Nephron progenitor cell (in vitro differentiated cells): Measurements from ENCODE around the gene PHETA1.

ENCODE experiments used
- DNase-seq: peaks from one replicate; pipeline ENCODE4 v3.0.0; 2021
- H3K27ac Mint-ChIP-seq: 2 replicates; pipeline ENCODE4 v1.8.0; 2021; ENCODE audit warnings: mild to moderate bottlenecking, moderate library complexity, mixed read lengths
- H3K27me3 Mint-ChIP-seq: 2 replicates; pipeline ENCODE4 v1.8.0; 2021; ENCODE audit warnings: mild to moderate bottlenecking, low read depth, mixed read lengths; ENCODE audit not compliant: poor library complexity
- H3K36me3 Mint-ChIP-seq: 2 replicates; pipeline ENCODE4 v1.8.0; 2021; ENCODE audit warnings: low read depth, mixed read lengths
- H3K4me1 Mint-ChIP-seq: 2 replicates; pipeline ENCODE4 v1.8.0; 2021; ENCODE audit warnings: mixed read lengths
- H3K4me3 Mint-ChIP-seq: 2 replicates; pipeline ENCODE4 v1.8.0; 2021; ENCODE audit warnings: mild to moderate bottlenecking, moderate library complexity, mixed read lengths
- H3K9me3 Mint-ChIP-seq: 2 replicates; pipeline ENCODE4 v1.8.0; 2021; ENCODE audit warnings: mild to moderate bottlenecking, moderate library complexity, mixed read lengths
- TF ChIP-seq, protein P1 (sequence below): fragments of 200-600 bp; sonication (generic); IDR thresholded peaks from 2 replicates; pipeline ENCODE4 v1.5.0; 2021; ENCODE audit warnings: antibody characterized with exemption

Gene PHETA1

DNA sequence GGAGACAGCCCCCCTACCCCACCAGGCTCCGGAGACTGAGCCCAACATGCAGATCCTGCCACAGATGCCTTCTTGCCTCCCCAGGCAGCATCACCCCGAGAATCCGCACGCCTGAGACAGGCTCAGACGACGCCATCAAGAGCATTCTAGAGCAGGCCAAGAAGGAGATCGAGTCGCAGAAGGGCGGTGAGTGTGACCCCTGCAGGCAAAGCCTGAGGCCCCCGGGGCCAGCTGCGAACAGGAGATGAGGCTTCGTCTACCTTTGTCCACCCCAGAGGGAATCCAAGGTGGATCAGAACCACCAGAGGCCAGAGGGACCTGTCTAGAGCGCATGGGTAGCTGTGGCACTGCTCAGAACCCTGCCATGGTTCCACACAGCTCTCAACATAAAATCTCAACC is 56.9 kb downstream of the PHETA1 start:
- Mint-ChIP-seq H3K27me3 (peaks cover 3% of the 10 kb centered on the region), H3K9me3 (no peaks in the 10 kb centered on the region), H3K36me3 (no peaks in the 10 kb centered on the region), H3K27ac (no peak overlapping the region), H3K4me3 (no peak overlapping the region), H3K4me1 (peaks cover 6% of the 10 kb centered on the region)
- no peak for DNase-seq
- TF ChIP-seq, protein P1, sequence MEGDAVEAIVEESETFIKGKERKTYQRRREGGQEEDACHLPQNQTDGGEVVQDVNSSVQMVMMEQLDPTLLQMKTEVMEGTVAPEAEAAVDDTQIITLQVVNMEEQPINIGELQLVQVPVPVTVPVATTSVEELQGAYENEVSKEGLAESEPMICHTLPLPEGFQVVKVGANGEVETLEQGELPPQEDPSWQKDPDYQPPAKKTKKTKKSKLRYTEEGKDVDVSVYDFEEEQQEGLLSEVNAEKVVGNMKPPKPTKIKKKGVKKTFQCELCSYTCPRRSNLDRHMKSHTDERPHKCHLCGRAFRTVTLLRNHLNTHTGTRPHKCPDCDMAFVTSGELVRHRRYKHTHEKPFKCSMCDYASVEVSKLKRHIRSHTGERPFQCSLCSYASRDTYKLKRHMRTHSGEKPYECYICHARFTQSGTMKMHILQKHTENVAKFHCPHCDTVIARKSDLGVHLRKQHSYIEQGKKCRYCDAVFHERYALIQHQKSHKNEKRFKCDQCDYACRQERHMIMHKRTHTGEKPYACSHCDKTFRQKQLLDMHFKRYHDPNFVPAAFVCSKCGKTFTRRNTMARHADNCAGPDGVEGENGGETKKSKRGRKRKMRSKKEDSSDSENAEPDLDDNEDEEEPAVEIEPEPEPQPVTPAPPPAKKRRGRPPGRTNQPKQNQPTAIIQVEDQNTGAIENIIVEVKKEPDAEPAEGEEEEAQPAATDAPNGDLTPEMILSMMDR, result no peak

DNA sequence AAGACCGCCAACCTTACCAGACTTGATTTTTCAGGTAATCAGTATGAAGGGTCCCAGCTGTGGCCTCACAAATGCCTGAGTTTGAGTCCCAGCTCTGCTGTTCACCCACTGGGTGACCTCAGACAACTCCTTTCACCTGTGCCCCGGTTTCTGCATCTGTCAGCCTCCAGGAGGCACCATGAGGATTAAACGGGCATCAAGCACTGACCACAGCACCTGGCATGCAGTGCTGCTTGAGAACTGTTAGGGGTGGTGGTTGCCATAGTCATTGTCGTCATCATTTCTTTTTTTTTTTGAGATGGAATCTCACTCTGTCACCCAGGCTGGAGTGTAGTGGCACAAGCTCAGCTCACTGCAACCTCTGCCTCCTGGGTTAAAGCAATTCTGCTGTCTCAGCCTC is 57.9 kb downstream of the PHETA1 start:
- no peak overlapping the region for H3K27ac Mint-ChIP-seq

More for the DNA sequence above, 57.9 kb downstream of the PHETA1 start:
- Mint-ChIP-seq H3K36me3 (no peaks in the 10 kb centered on the region), H3K27me3 (peaks cover 3% of the 10 kb centered on the region), H3K4me1 (peaks cover 6% of the 10 kb centered on the region), H3K9me3 (peaks cover 9% of the 10 kb centered on the region), H3K4me3 (no peak overlapping the region)
- DNase-seq, result no peak
- TF ChIP-seq, protein P1, result no peak
